ENCODE results near the gene ZNF462.
"Not testable (repeated sequence)": the region's sequence is repeated elsewhere in the genome, so short reads cannot be mapped to it uniquely, and the experiment has no call there.

DNA sequence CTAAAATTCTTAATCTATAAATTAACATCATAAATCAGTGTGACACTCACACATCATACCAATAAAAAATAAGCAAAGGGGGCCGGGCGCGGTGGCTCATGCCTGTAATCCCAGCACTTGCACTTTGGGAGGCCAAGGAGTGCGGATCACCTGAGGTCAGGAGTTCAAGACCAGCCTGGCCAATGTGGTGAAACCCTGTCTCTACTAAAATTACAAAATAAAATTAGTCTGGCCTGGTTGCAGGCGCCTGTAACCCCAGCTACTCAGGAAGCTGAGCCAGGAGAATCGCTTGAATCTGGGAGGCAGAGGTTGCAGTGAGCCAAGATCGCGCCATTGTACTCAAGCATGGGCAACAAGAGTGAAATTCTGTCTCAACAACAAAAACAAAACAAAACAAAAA lies 11.3 kb upstream of the ZNF462 start:
- TF ChIP-seq NFE2L2 (IDR thresholded peaks at IDR 0.05; ENCODE audit: low read length); GLI4 (CRISPR knock-in tag; IDR thresholded peaks at IDR 0.05; ENCODE audit: borderline replicate concordance): not testable (repeated sequence)
- TF ChIP-seq, protein P1, sequence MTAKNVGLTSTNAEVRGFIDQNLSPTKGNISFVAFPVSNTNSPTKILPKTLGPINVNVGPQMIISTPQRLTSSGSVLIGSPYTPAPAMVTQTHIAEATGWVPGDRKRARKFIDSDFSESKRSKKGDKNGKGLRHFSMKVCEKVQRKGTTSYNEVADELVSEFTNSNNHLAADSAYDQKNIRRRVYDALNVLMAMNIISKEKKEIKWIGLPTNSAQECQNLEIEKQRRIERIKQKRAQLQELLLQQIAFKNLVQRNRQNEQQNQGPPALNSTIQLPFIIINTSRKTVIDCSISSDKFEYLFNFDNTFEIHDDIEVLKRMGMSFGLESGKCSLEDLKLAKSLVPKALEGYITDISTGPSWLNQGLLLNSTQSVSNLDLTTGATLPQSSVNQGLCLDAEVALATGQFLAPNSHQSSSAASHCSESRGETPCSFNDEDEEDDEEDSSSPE (CRISPR knock-in tag; IDR thresholded peaks at IDR 0.05): not testable (repeated sequence)
- TF ChIP-seq, protein P2, sequence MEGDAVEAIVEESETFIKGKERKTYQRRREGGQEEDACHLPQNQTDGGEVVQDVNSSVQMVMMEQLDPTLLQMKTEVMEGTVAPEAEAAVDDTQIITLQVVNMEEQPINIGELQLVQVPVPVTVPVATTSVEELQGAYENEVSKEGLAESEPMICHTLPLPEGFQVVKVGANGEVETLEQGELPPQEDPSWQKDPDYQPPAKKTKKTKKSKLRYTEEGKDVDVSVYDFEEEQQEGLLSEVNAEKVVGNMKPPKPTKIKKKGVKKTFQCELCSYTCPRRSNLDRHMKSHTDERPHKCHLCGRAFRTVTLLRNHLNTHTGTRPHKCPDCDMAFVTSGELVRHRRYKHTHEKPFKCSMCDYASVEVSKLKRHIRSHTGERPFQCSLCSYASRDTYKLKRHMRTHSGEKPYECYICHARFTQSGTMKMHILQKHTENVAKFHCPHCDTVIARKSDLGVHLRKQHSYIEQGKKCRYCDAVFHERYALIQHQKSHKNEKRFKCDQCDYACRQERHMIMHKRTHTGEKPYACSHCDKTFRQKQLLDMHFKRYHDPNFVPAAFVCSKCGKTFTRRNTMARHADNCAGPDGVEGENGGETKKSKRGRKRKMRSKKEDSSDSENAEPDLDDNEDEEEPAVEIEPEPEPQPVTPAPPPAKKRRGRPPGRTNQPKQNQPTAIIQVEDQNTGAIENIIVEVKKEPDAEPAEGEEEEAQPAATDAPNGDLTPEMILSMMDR (CRISPR knock-in tag; IDR thresholded peaks at IDR 0.05): not testable (repeated sequence)
